PC-9 (cell line): ENCODE results near the gene ACY1. TPM values are rescaled to one million over a fixed set of nuclear protein-coding genes. Genes with fewer than 3 reads are reported as not detected.

Source experiments
- BruUV-seq: library from RNA; stranded (reverse); fragments of 400-500 nt; replicated peaks from 2 replicates; lab custom pipeline; 2021; lab: Mats Ljungman, UMichigan
- CTCF ChIA-PET: fragments of 300-600 bp; sonication (Branson Sonifier 250); formaldehyde crosslinking; loops from one replicate; lab custom pipeline; 2022; ENCODE audit warnings: antibody characterized with exemption; lab: Charles Lee
- POLR2A ChIA-PET: fragments of 300-600 bp; sonication (Branson Sonifier 250); formaldehyde crosslinking; loops from one replicate; lab custom pipeline; 2022; ENCODE audit warnings: antibody characterized with exemption; ENCODE audit not compliant: unreplicated experiment; lab: Charles Lee
- DNase-seq, 2 experiments: peaks; one replicate each; pipeline versions ENCODE4 v3.0.0 to v3.0.0-alpha.2; 2015 to 2022; ENCODE audit warnings: mixed read lengths in 1 of 2
- H2AFZ ChIP-seq: fragments of 200-600 bp; sonication (generic); 2 replicates; pipeline ENCODE4 v1.8.1; 2017; ENCODE audit warnings: antibody characterized with exemption
- H3F3A ChIP-seq: fragments of 200-600 bp; sonication (generic); 2 replicates; pipeline ENCODE4 v1.8.1; 2017; ENCODE audit warnings: antibody characterized with exemption, mild to moderate bottlenecking, low read depth; ENCODE audit not compliant: insufficient read depth
- H3K27ac ChIP-seq: fragments of 200-600 bp; sonication (generic); 2 replicates; pipeline ENCODE4 v1.6.1; 2016; ENCODE audit warnings: mixed run types
- H3K27me3 ChIP-seq: fragments of 200-600 bp; sonication (generic); 2 replicates; pipeline ENCODE4 v1.6.1; 2016; ENCODE audit warnings: low read depth, mixed run types; ENCODE audit not compliant: insufficient read depth
- H3K36me3 ChIP-seq: fragments of 200-600 bp; sonication (generic); 2 replicates; pipeline ENCODE4 v1.6.1; 2016; ENCODE audit warnings: low read depth, mixed run types
- H3K4me1 ChIP-seq: fragments of 200-600 bp; sonication (generic); replicated peaks from 2 replicates; pipeline ENCODE4 v1.6.1; 2016; ENCODE audit warnings: mixed run types; ENCODE audit not compliant: insufficient read depth
- H3K4me2 ChIP-seq: fragments of 200-600 bp; sonication (generic); 2 replicates; pipeline ENCODE4 v1.6.1; 2017; ENCODE audit warnings: mixed run types
- H3K4me3 ChIP-seq: fragments of 200-600 bp; sonication (generic); 2 replicates; pipeline ENCODE4 v1.6.1; 2016; ENCODE audit warnings: mixed run types
- H3K79me2 ChIP-seq: fragments of 200-600 bp; sonication (generic); 2 replicates; pipeline ENCODE4 v1.6.1; 2017; ENCODE audit warnings: low read depth, mixed run types
- H3K9me2 ChIP-seq: fragments of 200-600 bp; sonication (generic); 2 replicates; pipeline ENCODE4 v1.8.1; 2017; ENCODE audit warnings: mild to moderate bottlenecking; ENCODE audit not compliant: insufficient read depth
- H3K9me3 ChIP-seq: fragments of 200-600 bp; sonication (generic); 2 replicates; pipeline ENCODE4 v1.8.1; 2016; ENCODE audit warnings: low read depth; ENCODE audit not compliant: insufficient read depth
- H4K20me1 ChIP-seq: fragments of 200-600 bp; sonication (generic); 2 replicates; pipeline ENCODE4 v1.8.1; 2017; ENCODE audit not compliant: insufficient read depth
- EZH2 ChIP-seq: fragments of 200-600 bp; sonication (generic); IDR thresholded peaks from 2 replicates; pipeline ENCODE4 v1.8.0; 2017; ENCODE audit warnings: antibody characterized with exemption, low read depth
- intact Hi-C: fragments of 100-400 bp; cut with micrococcal nuclease; formaldehyde crosslinking; loops from one replicate; pipeline ENCODE4 v1.10.0; 2022; ENCODE audit not compliant: unreplicated experiment
- total RNA-seq: library from RNA; stranded (reverse); gene quantifications from 2 replicates; pipeline ENCODE4 v1.2.3, GENCODE V29; 2021
- TF ChIP-seq, protein P1 (sequence below): fragments of 200-600 bp; sonication (generic); conservative IDR thresholded peaks from 2 replicates; pipeline ENCODE4 v1.6.1; 2017; ENCODE audit warnings: mixed run types, antibody characterized with exemption, mild to moderate bottlenecking, moderate library complexity

ACY1 gene
- total RNA-seq, 1 experiment from 2014 or later = 52.2 TPM

GRCh38 chr3:51947215-51947900 is 36.0 kb upstream of the ACY1 start:
- Histone ChIP-seq H3K9me2 (no peaks in the 10 kb centered on the region), H4K20me1 (no peaks in the 10 kb centered on the region), H3K9me3 (no peaks in the 10 kb centered on the region), H3K4me1 (peaks cover 7% of the 10 kb centered on the region; the same call in 1 of the 2 replicates), H3K36me3 (no peaks in the 10 kb centered on the region), H3K79me2 (no peaks in the 10 kb centered on the region), H3F3A (no peaks in the 10 kb centered on the region; the same call in 1 of the 2 replicates), H2AFZ (no peak overlapping the region), H3K27me3 (no peaks in the 10 kb centered on the region), H3K4me2 (no peak overlapping the region), H3K4me3 (no peak overlapping the region), H3K27ac (no peak overlapping the region)
- ChIA-PET POLR2A (interaction anchor here (0.6 kb wide), 1 partner anchor 448 kb away, joined by 3 read pairs; the partner anchor contains the start of gene DCAF1), CTCF (no interaction called here)
- no TSS peak for BruUV-seq
- TF ChIP-seq, protein P1, sequence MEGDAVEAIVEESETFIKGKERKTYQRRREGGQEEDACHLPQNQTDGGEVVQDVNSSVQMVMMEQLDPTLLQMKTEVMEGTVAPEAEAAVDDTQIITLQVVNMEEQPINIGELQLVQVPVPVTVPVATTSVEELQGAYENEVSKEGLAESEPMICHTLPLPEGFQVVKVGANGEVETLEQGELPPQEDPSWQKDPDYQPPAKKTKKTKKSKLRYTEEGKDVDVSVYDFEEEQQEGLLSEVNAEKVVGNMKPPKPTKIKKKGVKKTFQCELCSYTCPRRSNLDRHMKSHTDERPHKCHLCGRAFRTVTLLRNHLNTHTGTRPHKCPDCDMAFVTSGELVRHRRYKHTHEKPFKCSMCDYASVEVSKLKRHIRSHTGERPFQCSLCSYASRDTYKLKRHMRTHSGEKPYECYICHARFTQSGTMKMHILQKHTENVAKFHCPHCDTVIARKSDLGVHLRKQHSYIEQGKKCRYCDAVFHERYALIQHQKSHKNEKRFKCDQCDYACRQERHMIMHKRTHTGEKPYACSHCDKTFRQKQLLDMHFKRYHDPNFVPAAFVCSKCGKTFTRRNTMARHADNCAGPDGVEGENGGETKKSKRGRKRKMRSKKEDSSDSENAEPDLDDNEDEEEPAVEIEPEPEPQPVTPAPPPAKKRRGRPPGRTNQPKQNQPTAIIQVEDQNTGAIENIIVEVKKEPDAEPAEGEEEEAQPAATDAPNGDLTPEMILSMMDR = no peak
- TF ChIP-seq EZH2 = no peak
- no peak for DNase-seq
- intact Hi-C loops = no loop called here

DNA sequence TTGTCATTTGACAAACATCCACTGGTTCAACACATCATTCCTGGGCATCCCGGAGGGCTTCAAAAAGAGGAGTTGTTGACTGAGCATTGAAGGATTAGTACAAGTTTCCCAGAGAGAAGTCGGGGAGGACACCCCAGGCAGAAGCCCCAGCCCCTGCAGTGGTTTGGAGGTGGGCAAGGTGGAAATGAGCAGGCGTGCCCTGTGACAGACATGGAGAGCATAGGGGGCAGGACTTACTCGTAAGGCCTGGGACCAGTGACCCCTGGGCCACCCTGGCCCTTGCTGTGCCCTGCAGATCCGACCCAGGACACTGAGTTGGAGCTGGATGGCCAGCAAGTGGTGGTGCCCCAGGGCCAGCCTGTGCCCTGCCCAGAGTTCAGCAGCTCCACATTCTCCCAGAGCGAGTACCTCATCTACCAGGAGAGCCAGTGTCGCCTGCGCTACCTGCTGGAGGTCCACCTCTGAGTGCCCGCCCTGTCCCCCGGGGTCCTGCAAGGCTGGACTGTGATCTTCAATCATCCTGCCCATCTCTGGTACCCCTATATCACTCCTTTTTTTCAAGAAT is 35.2 kb upstream of the ACY1 start:
- Histone ChIP-seq H4K20me1 (no peaks in the 10 kb centered on the region), H3K4me3 (no peak overlapping the region), H3K36me3 (no peaks in the 10 kb centered on the region), H3K27me3 (no peaks in the 10 kb centered on the region), H3K4me2 (no peak overlapping the region), H3F3A (no peaks in the 10 kb centered on the region), H3K27ac (no peak overlapping the region), H2AFZ (no peak overlapping the region), H3K4me1 (peaks cover 4% of the 10 kb centered on the region; the same call in 1 of the 2 replicates), H3K9me2 (no peaks in the 10 kb centered on the region), H3K79me2 (no peaks in the 10 kb centered on the region), H3K9me3 (no peaks in the 10 kb centered on the region)
- POLR2A ChIA-PET = interaction anchor here (0.6 kb wide), 1 partner anchor 448 kb away, joined by 3 read pairs; the partner anchor contains the start of gene DCAF1
- no peak for DNase-seq
- intact Hi-C loops = no loop called here
- CTCF ChIA-PET = no interaction called here
- no peak for TF ChIP-seq EZH2
- TF ChIP-seq, protein P1 = no peak
- no TSS peak for BruUV-seq

DNA sequence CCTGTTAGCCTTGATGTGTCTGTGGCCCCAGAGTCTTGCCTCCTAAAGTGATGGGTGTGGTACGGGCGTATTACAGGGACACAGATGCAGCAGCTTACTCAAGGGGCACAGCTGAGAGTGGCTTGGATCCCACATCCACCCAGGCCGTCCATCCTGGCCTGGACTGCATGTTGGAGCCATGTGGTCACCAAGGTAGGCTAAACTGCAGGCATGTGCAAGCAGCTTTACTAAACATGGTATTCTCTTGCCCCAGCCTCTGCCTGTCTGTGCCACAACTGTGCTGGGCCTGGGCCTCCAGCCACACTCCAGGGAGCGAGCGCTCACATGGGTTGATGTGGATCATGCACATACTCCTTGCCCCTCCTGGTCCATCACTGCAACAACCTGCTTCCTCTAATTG is 34.2 kb upstream of the ACY1 start:
- POLR2A ChIA-PET = no interaction called here

More for the DNA sequence above, 34.2 kb upstream of the ACY1 start:
- Histone ChIP-seq H3K4me3 (no peak overlapping the region), H3F3A (no peaks in the 10 kb centered on the region), H4K20me1 (no peaks in the 10 kb centered on the region), H3K27ac (no peak overlapping the region), H3K79me2 (no peaks in the 10 kb centered on the region), H3K36me3 (no peaks in the 10 kb centered on the region), H3K4me1 (peaks cover 4% of the 10 kb centered on the region; the same call in 1 of the 2 replicates), H3K9me2 (no peaks in the 10 kb centered on the region), H3K27me3 (no peaks in the 10 kb centered on the region), H3K9me3 (no peaks in the 10 kb centered on the region), H2AFZ (no peak overlapping the region), H3K4me2 (no peak overlapping the region)
- DNase-seq = no peak
- no peak for TF ChIP-seq EZH2
- TF ChIP-seq, protein P1 = no peak
- CTCF ChIA-PET = interaction anchor here (0.7 kb wide), 1 partner anchor 275 kb away, joined by 3 read pairs; no protein-coding TSS in a partner anchor
- intact Hi-C loops = no loop called here
- BruUV-seq = no TSS peak
